Sigmoid colon (tissue), 7 donors: ENCODE measurements around the gene ASPHD1. TPM values are rescaled to one million over a fixed set of nuclear protein-coding genes. Genes with fewer than 3 reads are reported as not detected.
"Not testable (repeated sequence)": the region's sequence is repeated elsewhere in the genome, so short reads cannot be mapped to it uniquely, and the experiment has no call there.

Experiments used
- DNase-seq: peaks from one replicate; pipeline ENCODE4 v3.0.0-alpha.2; 2019
- H3K27ac ChIP-seq, 4 donors: fragments of 200-600 bp; sonication (generic); one replicate each; pipeline ENCODE4 v1.5.1; 2016 to 2019; ENCODE audit warnings: mild to moderate bottlenecking in 1 of 4
- H3K27me3 ChIP-seq, 3 donors: fragments of 200-600 bp; sonication (generic); one replicate each; pipeline ENCODE4 v1.5.1; 2019; ENCODE audit warnings: mild to moderate bottlenecking in 1 of 3
- H3K36me3 ChIP-seq, 4 donors: fragments of 200-600 bp; sonication (generic); one replicate each; pipeline ENCODE4 v1.5.1; 2016 to 2019
- H3K4me1 ChIP-seq, 4 donors: fragments of 200-600 bp; sonication (generic); one replicate each; pipeline ENCODE4 v1.5.1; 2017 to 2019
- H3K4me3 ChIP-seq, 4 donors: fragments of 200-600 bp; sonication (generic); one replicate each; pipeline ENCODE4 v1.5.1; 2017 to 2019; ENCODE audit warnings: mild to moderate bottlenecking in 2 of 4, moderate library complexity in 1 of 4
- H3K9me3 ChIP-seq, 4 donors: fragments of 200-600 bp in 3 of 4; sonication (generic) in 3 of 4; one replicate each; pipeline versions ENCODE4 v1.5.1 to v1.6.1; 2013 to 2019
- CTCF ChIP-seq, 4 experiments: fragments of 450-650 bp in 3 of 4; fragments of 200-600 bp in 1 of 4; IDR thresholded peaks; one replicate each; pipeline ENCODE4 v1.5.1; 2016 to 2019; ENCODE audit warnings: antibody characterized with exemption in 4 of 4, mild to moderate bottlenecking in 3 of 4, moderate library complexity in 2 of 4
- EP300 ChIP-seq, 4 donors: sonication (generic); formaldehyde crosslinking; IDR thresholded peaks; one replicate each; pipeline ENCODE4 v1.6.1; 2017; ENCODE audit warnings: antibody characterized with exemption in 4 of 4
- POLR2A ChIP-seq, 2 donors: fragments of 450-650 bp; IDR thresholded peaks; one replicate each; pipeline ENCODE4 v1.6.1; 2016; ENCODE audit warnings: antibody characterized with exemption in 2 of 2, mild to moderate bottlenecking in 2 of 2, moderate library complexity in 2 of 2
- POLR2AphosphoS5 ChIP-seq, 4 donors: sonication (generic); formaldehyde crosslinking; IDR thresholded peaks; one replicate each; pipeline ENCODE4 v1.6.1; 2017; ENCODE audit warnings: antibody characterized with exemption in 4 of 4
- WGBS, 2 donors: extraction: QIAGEN DNeasy Blood & Tissue Kit; methylation state at CpG; one replicate each; pipeline ENCODE4 v1.1.7; 2013; 5-methylcytosine and 5-hydroxymethylcytosine counted together
- intact Hi-C: fragments of 100-400 bp; cut with DNase I; formaldehyde crosslinking; loops from one replicate; pipeline ENCODE4 v1.15.1; 2023
- polyA plus RNA-seq, 3 donors: library from polyadenylated mRNA; stranded (reverse); fragments of 200-250 nt; gene quantifications; one replicate each; pipeline ENCODE4 v1.2.3, GENCODE V29; 2013
- total RNA-seq, 4 donors: library from RNA; depleted of rRNA; stranded (reverse); fragments of >200 nt; gene quantifications; one replicate each; pipeline ENCODE4 v1.1.0, GENCODE V29; 2016
- donor health status: healthy with polysubstance abuse.
- donor health status: Bipolar disorder and iron deficiency.
- donor health status: healthy.

ASPHD1 gene
- total and polyA plus RNA-seq, 7 donors, result 0.95 to 3.4 (median 2.3) TPM; not detected in 1

DNA sequence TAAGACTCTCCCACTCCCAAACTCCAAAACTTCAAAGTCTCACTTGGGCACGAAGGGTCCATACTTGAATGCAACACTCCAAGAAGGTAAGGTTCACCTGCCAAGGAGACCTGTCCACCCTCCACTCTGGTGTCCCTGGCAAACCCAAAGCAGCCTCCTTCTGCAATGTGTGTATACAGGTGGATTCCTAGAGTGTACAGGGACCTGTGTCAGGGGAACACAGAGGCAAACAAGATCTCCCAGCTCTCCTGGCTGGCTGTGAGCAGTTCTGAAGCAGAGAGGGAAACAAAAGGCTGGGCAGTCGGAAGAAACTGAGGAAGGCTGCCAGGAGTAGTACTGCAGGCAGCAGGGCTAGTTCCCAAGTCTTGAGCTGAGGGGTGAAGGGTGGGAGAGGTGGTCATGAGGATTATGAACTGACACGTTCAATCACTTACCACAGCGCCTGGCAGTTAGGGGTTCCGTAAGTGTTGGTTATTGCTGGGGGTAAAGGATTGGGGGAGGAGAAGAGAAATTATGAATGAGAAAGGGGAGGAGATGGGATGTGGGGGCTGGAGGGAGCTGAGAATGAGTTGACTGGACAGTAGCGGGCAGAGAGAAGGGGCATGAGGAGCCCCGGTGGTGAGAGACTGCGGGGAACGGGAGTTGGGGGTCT lies 24.9 kb downstream of the ASPHD1 start:
- DNase-seq, result no peak
- H3K9me3 ChIP-seq, result no peaks in the 10 kb centered on the region
- H3K36me3 ChIP-seq, result peaks cover 0 to 29% (median 11%) of the 10 kb centered on the region in 4 donors
- peak overlapping the region in 3 of 4 donors; percentile 85 to 87 (median 86) for H3K27ac ChIP-seq
- intact Hi-C loops, result loop anchor here (2.0 to 5.0 kb wide), 2 partner anchors 24 to 72 kb away; partner anchors contain the start of genes ASPHD1, HIRIP3 and INO80E
- no peak for TF ChIP-seq POLR2A (IDR thresholded peaks at IDR 0.05)
- TF ChIP-seq CTCF (IDR thresholded peaks at IDR 0.05), result no peak
- TF ChIP-seq EP300 (IDR thresholded peaks at IDR 0.05), result no peak
- no peak for TF ChIP-seq POLR2AphosphoS5 (IDR thresholded peaks at IDR 0.05)
- peaks cover 0 to 27% (median 22%) of the 10 kb centered on the region in 4 donors for H3K4me1 ChIP-seq
- no peaks in the 10 kb centered on the region for H3K27me3 ChIP-seq
- 2 to 9% methylated on average over 9 of the region's 9 CpGs for WGBS, 2 donors
- H3K4me3 ChIP-seq, result peak overlapping the region; percentile 66 to 99 (median 92)

DNA sequence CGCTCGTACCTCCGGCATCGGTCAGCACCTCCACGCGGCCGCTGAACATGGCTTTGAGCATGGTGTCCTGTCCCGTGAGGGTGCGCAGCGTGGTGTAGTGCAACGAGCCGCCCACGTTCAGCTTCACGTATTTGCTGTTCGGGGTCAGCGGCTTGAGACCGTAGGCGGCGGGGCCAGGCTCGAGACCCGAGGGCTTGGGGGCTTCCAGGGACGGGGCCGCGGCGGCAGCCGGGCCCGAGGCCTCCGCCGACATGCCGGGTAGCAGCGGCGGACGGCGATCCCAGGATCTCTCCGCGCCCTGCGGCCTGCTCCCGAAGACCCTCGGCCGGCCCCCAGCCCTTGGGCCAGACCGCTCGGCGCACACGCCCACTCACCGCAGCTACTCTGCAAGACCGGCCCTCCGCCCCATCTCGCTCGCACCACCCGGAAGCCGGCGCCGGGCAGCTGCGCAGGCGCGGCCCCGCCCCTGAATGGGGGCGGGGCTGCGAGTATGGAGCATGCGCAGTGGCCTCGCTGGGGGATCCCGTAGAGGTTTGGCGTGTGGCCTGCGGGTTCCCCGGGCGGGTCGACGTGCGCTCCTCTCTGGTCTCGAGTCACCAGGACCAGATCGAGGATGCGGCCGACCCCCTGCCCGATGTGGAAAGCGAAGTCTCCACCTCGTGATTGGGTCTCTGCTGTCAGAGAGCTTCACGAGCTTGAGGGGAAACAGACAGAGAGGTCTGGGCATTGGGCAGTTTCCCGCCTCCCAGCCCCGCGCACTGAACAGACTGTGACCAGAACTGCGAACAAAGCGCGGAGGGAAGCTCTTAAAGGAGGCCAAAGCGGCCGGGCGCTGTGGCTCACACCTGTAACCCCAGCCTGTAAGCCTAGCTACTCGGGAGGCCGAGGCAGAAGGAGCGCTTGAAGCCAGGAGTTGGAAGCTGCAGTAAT lies 25.8 kb downstream of the ASPHD1 start, which contains the start of gene KCTD13:
TSS of gene KCTD13 (minus strand) at position 446 of the 930 bp plus-strand sequence. CDS start at position 253, 193 bp downstream.
- Histone ChIP-seq H3K27ac (peak within 1 kb of the TSS; percentile 85 to 91 (median 86)), H3K4me3 (peak within 1 kb of the TSS; percentile 66 to 99 (median 92)), H3K36me3 (peaks cover 0 to 21% (median 8%) of the 10 kb centered on the region in 4 donors), H3K27me3 (no peaks in the 10 kb centered on the region), H3K9me3 (no peaks in the 10 kb centered on the region), H3K4me1 (peaks cover 0 to 27% (median 22%) of the 10 kb centered on the region in 4 donors)
- WGBS, 2 donors, result 0 to 1% methylated on average over 89 of the region's 89 CpGs
- intact Hi-C loops, result loop anchor here (2.0 to 5.0 kb wide), 3 partner anchors 25 to 71 kb away; partner anchors contain the start of genes ASPHD1, HIRIP3 and INO80E
- TF ChIP-seq CTCF (IDR thresholded peaks at IDR 0.05) (no peak), POLR2AphosphoS5 (IDR thresholded peaks at IDR 0.05) (peak; percentile 91 to 98 (median 94)), POLR2A (IDR thresholded peaks at IDR 0.05) (peak; percentile 81 to 94), EP300 (IDR thresholded peaks at IDR 0.05) (no peak)
- peak; percentile 91 for DNase-seq

DNA sequence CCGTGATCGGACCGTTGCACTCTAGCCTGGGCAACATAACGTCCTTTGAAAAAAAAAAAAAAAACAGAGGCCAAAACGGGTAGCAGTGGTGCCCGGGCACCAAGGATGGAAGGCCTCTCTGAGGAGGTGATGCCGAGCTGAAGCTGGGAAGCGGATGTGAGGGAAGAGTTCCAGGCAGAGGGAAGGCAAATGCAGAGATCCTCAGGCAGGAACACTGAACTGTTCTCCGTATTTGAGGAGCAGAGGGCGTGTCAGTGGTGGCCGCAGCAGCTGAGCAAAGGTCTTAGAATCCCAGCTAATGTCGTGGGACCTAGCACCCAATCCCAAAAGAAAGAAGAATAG lies 26.4 kb downstream of the ASPHD1 start:
- Histone ChIP-seq H3K27me3 (no peaks in the 10 kb centered on the region), H3K9me3 (no peaks in the 10 kb centered on the region), H3K4me3 (peak overlapping the region; percentile 66 to 99 (median 92)), H3K36me3 (peaks cover 0 to 14% (median 6%) of the 10 kb centered on the region in 4 donors), H3K4me1 (peaks cover 0 to 27% (median 22%) of the 10 kb centered on the region in 4 donors), H3K27ac (peak overlapping the region; percentile 85 to 91 (median 86))
- 2 to 11% methylated on average over 12 of the region's 12 CpGs for WGBS, 2 donors
- intact Hi-C loops, result loop anchor here (2.0 to 5.0 kb wide), 2 partner anchors 34 to 71 kb away; partner anchors contain the start of genes HIRIP3 and INO80E
- TF ChIP-seq POLR2A (IDR thresholded peaks at IDR 0.05) (no peak), EP300 (IDR thresholded peaks at IDR 0.05) (no peak), CTCF (IDR thresholded peaks at IDR 0.05) (no peak), POLR2AphosphoS5 (IDR thresholded peaks at IDR 0.05) (no peak)
- DNase-seq, result peak; percentile 73

GRCh38 chr16:29927070-29927905 lies 27.0 kb downstream of the ASPHD1 start:
- Histone ChIP-seq H3K4me3 (peak overlapping the region in 3 of 4 donors; percentile 87 to 99 (median 98)), H3K9me3 (no peaks in the 10 kb centered on the region), H3K27ac (peak overlapping the region; percentile 85 to 91 (median 86)), H3K36me3 (peaks cover 0 to 8% (median 6%) of the 10 kb centered on the region in 4 donors), H3K4me1 (peaks cover 0 to 27% (median 22%) of the 10 kb centered on the region in 4 donors), H3K27me3 (no peaks in the 10 kb centered on the region)
- WGBS, 2 donors, result 38 to 71% methylated on average over 12 of the region's 12 CpGs
- TF ChIP-seq POLR2A (IDR thresholded peaks at IDR 0.05), result no peak
- TF ChIP-seq EP300 (IDR thresholded peaks at IDR 0.05), result no peak
- no peak for TF ChIP-seq CTCF (IDR thresholded peaks at IDR 0.05)
- no peak for TF ChIP-seq POLR2AphosphoS5 (IDR thresholded peaks at IDR 0.05)
- no peak for DNase-seq
- intact Hi-C loops, result loop anchor here (2.0 to 5.0 kb wide), 2 partner anchors 34 to 70 kb away; partner anchors contain the start of genes HIRIP3 and INO80E

DNA sequence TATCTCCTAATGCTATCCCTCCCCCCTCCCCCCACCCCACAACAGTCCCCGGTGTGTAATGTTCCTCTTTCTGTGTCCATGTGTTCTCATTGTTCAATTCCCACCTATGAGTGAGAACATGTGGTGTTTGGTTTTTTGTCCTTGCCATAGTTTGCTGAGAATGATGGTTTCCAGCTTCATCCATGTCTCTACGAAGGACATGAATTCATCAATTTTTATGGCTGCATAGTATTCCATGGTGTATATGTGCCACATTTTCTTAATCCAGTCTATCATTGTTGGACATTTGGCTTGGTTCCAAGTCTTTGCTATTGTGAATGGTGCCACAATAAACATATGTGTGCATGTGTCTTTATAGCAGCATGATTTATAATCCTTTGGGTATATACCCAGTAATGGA lies 31.5 kb downstream of the ASPHD1 start:
- H3K9me3 ChIP-seq, H3K27ac ChIP-seq, H3K27me3 ChIP-seq, intact Hi-C loops, DNase-seq, H3K4me3 ChIP-seq, H3K4me1 ChIP-seq, H3K36me3 ChIP-seq: not testable (repeated sequence)
- WGBS, 2 donors, result 93 to 94% methylated on average over 2 of the region's 2 CpGs
